HepG2 (cell line): ENCODE measurements around the gene CWF19L2. TPM values are rescaled to one million over a fixed set of nuclear protein-coding genes. Genes with fewer than 3 reads are reported as not detected.

Source experiments
- ATAC-seq: fragments of 200-7000 bp; cut with Tn5 transposase; 3 replicates; pipeline ENCODE4 v1.9.1; 2020; ENCODE audit warnings: mild to moderate bottlenecking, moderate library complexity
- BruUV-seq: library from RNA; stranded (reverse); fragments of 400-500 nt; replicated peaks from 2 replicates; lab custom pipeline; 2021; lab: Mats Ljungman, UMichigan
- CTCF ChIA-PET: fragments of 300-600 bp; formaldehyde crosslinking; extraction: SDS; loops from one replicate; lab custom pipeline; 2021; ENCODE audit warnings: low total read pairs, inconsistent platforms, low intra/inter-chr PET ratio; lab: Yijun Ruan, JAX
- POLR2A ChIA-PET: fragments of 350-600 bp; sonication (Branson Sonifier 250); formaldehyde crosslinking; loops from one replicate; lab custom pipeline; 2020; ENCODE audit warnings: antibody characterized with exemption, inconsistent platforms; lab: Yijun Ruan, JAX
- DNase-seq: peaks from one replicate; pipeline ENCODE4 v3.0.0-alpha.2; 2015; ENCODE audit warnings: low spot score
- FAIRE-seq: peaks from 3 replicates; lab custom pipeline; 2011; peaks lifted over from hg19 to GRCh38; lab: Jason Lieb, UNC
- H2AFZ ChIP-seq: one replicate; pipeline ENCODE4 v1.6.1; 2011; ENCODE audit warnings: low read length, inconsistent platforms
- H3K27ac ChIP-seq: fragments of 300-600 bp; 3 replicates; pipeline ENCODE4 v1.8.0; 2011; ENCODE audit warnings: mixed run types, mild to moderate bottlenecking, mixed read lengths, low read length, inconsistent platforms; ENCODE audit not compliant: insufficient read depth; ENCODE audit errors: extremely low read length
- H3K27me3 ChIP-seq, 2 experiments: fragments of 200-600 bp in 1 of 2; 2 replicates in 1 of 2; 3 replicates in 1 of 2; pipeline versions ENCODE4 v1.6.0 to v1.8.0; 2011; ENCODE audit warnings: low read length in 2 of 2, mild to moderate bottlenecking in 2 of 2, moderate library complexity in 2 of 2, inconsistent platforms in 1 of 2; ENCODE audit not compliant: insufficient read depth in 2 of 2, control insufficient read depth in 1 of 2
- H3K36me3 ChIP-seq, 2 experiments: fragments of 200-600 bp in 1 of 2; replicated peaks in 1 of 2; 2 replicates in 1 of 2; 3 replicates in 1 of 2; pipeline versions ENCODE4 v1.5.1 to v1.8.0; 2011; ENCODE audit warnings: low read length in 2 of 2, inconsistent platforms in 1 of 2; ENCODE audit not compliant: insufficient read depth in 2 of 2, control insufficient read depth in 1 of 2
- H3K4me1 ChIP-seq: 2 replicates; pipeline ENCODE4 v1.5.1; 2012; ENCODE audit warnings: low read length, inconsistent platforms; ENCODE audit not compliant: insufficient read depth
- H3K4me2 ChIP-seq: 2 replicates; pipeline ENCODE4 v1.6.0; 2011; ENCODE audit warnings: low read depth, low read length, inconsistent platforms
- H3K4me3 ChIP-seq, 3 experiments: fragments of 200-600 bp in 1 of 3; sonication (generic), shearing (Covaris generic) in 1 of 3; replicated peaks in 1 of 3; 2 replicates each; pipeline ENCODE4 v1.5.1; 2011 to 2016; ENCODE audit warnings: low read length in 3 of 3, inconsistent platforms in 2 of 3, low read depth in 2 of 3, mild to moderate bottlenecking in 2 of 3, control low read depth in 1 of 3, mixed read lengths in 1 of 3; ENCODE audit not compliant: insufficient read depth in 1 of 3
- H3K79me2 ChIP-seq: one replicate; pipeline ENCODE4 v1.6.1; 2011; ENCODE audit warnings: low read length, inconsistent platforms; ENCODE audit not compliant: insufficient read depth
- H3K9ac ChIP-seq: 2 replicates; pipeline ENCODE4 v1.6.0; 2011; ENCODE audit warnings: mild to moderate bottlenecking, low read depth, low read length, inconsistent platforms; ENCODE audit not compliant: insufficient read depth
- H3K9me3 ChIP-seq: 2 replicates; pipeline ENCODE4 v1.5.1; 2012; ENCODE audit warnings: mild to moderate bottlenecking, low read length
- H4K20me1 ChIP-seq: 2 replicates; pipeline ENCODE4 v1.6.0; 2011; ENCODE audit warnings: inconsistent platforms, mild to moderate bottlenecking, low read length, moderate library complexity; ENCODE audit not compliant: insufficient read depth
- CAMTA2 ChIP-seq: sonication (generic); formaldehyde crosslinking; IDR thresholded peaks from 2 replicates; pipeline ENCODE4 v1.4.0; 2020; ENCODE audit warnings: mild to moderate bottlenecking, missing genetic modification reagents, borderline replicate concordance
- CCAR2 ChIP-seq: fragments of 200-400 bp; formaldehyde crosslinking; optimal IDR thresholded peaks from 2 replicates; pipeline ENCODE3; 2018; ENCODE audit warnings: low read depth, mild to moderate bottlenecking, low read length, moderate library complexity
- DDIT3 ChIP-seq: sonication (generic); formaldehyde crosslinking; IDR thresholded peaks from 2 replicates; pipeline ENCODE4 v1.4.0; 2020; ENCODE audit warnings: mild to moderate bottlenecking, missing genetic modification reagents
- FOXP1 ChIP-seq, 2 experiments: fragments of 450-650 bp in 1 of 2; IDR thresholded peaks; 2 replicates each; pipeline ENCODE4 v1.6.1; 2017 to 2018; ENCODE audit warnings: antibody characterized with exemption in 1 of 2
- HNRNPUL1 ChIP-seq: fragments of 200-400 bp; formaldehyde crosslinking; IDR thresholded peaks from 2 replicates; pipeline ENCODE4 v1.6.1; 2017; ENCODE audit warnings: low read depth, mild to moderate bottlenecking, low read length, moderate library complexity
- MEF2D ChIP-seq: sonication (generic); formaldehyde crosslinking; IDR thresholded peaks from 2 replicates; pipeline ENCODE4 v1.5.1; 2020; ENCODE audit warnings: mild to moderate bottlenecking, missing genetic modification reagents
- PRMT3 ChIP-seq: sonication (generic); formaldehyde crosslinking; IDR thresholded peaks from 2 replicates; pipeline ENCODE4 v1.8.1; 2022; ENCODE audit warnings: low read depth, mild to moderate bottlenecking, moderate library complexity, missing genetic modification reagents, borderline replicate concordance
- RAD21 ChIP-seq: fragments of 450-650 bp; formaldehyde crosslinking; IDR thresholded peaks from 2 replicates; pipeline ENCODE4 v1.5.0; 2020; ENCODE audit warnings: mild to moderate bottlenecking
- RFXANK ChIP-seq: IDR thresholded peaks from 2 replicates; pipeline ENCODE4 v1.6.1; 2016
- TAF15 ChIP-seq: fragments of 200-400 bp; formaldehyde crosslinking; IDR thresholded peaks from one replicate; pipeline ENCODE4 v1.6.1; 2018; ENCODE audit warnings: mild to moderate bottlenecking, low read depth, low read length; ENCODE audit not compliant: poor library complexity, severe bottlenecking
- TFDP2 ChIP-seq: sonication (generic); formaldehyde crosslinking; IDR thresholded peaks from 2 replicates; pipeline ENCODE4 v1.4.0; 2020; ENCODE audit warnings: missing genetic modification reagents
- TOE1 ChIP-seq: sonication (generic); formaldehyde crosslinking; IDR thresholded peaks from 2 replicates; pipeline ENCODE4 v1.4.0; 2020; ENCODE audit warnings: mild to moderate bottlenecking, missing genetic modification reagents
- ZNF331 ChIP-seq: sonication (generic); formaldehyde crosslinking; IDR thresholded peaks from 2 replicates; pipeline ENCODE4 v1.4.0; 2020; ENCODE audit warnings: missing genetic modification reagents
- ZNF383 ChIP-seq: sonication (generic); formaldehyde crosslinking; IDR thresholded peaks from 2 replicates; pipeline ENCODE4 v1.4.0; 2020; ENCODE audit warnings: missing genetic modification reagents, mild to moderate bottlenecking, borderline replicate concordance
- ZNF430 ChIP-seq: sonication (generic); formaldehyde crosslinking; IDR thresholded peaks from 2 replicates; pipeline ENCODE4 v1.9.0; 2021; ENCODE audit warnings: mild to moderate bottlenecking, missing genetic modification reagents
- ZNF547 ChIP-seq: sonication (generic); formaldehyde crosslinking; IDR thresholded peaks from 2 replicates; pipeline ENCODE4 v1.5.1; 2020; ENCODE audit warnings: mild to moderate bottlenecking, missing genetic modification reagents
- ZNF564 ChIP-seq: sonication (generic); formaldehyde crosslinking; IDR thresholded peaks from 2 replicates; pipeline ENCODE4 v1.8.1; 2023; ENCODE audit warnings: mild to moderate bottlenecking, missing genetic modification reagents
- WGBS: methylation state at CpG from one replicate; pipeline ENCODE4 v1.1.6; 2017; ENCODE audit warnings: low lambda C conversion rate; 5-methylcytosine and 5-hydroxymethylcytosine counted together
- in situ Hi-C: cut with HindIII; loops from 2 replicates; pipeline ENCODE4 v1.10.0; 2017; ENCODE audit warnings: low pct_unique_long_range_greater_than_20kb; ENCODE audit not compliant: extremely low pct_ligation_motif_present
- intact Hi-C: fragments of 100-400 bp; cut with micrococcal nuclease; formaldehyde crosslinking; loops from one replicate; pipeline ENCODE4 v1.10.0; 2022; ENCODE audit not compliant: unreplicated experiment
- polyA plus RNA-seq, 8 experiments: library from polyadenylated mRNA; depleted of rRNA in 3 of 8; stranded (reverse) in 7 of 8; unstranded in 1 of 8; fragments of >200 nt; fragmentation: Illumina TruSeq in 4 of 8; extraction: Trizol in 4 of 8; gene quantifications; 2 replicates each; pipeline versions ENCODE4 v1.2.1 to v1.2.3, GENCODE V29; 2011 to 2016; ENCODE audit warnings: low read depth in 4 of 8, missing spikeins in 1 of 8, mixed read lengths in 1 of 8; ENCODE audit not compliant: insufficient read depth in 1 of 8
- total RNA-seq, 5 experiments: library from RNA; depleted of rRNA; stranded (reverse); fragments of >200 nt; fragmentation: Illumina TruSeq; extraction: Trizol; gene quantifications; 2 replicates each; pipeline ENCODE4 v1.2.3, GENCODE V29; 2016; ENCODE audit warnings: low read depth in 1 of 5
- TF ChIP-seq, protein P1 (sequence below): sonication (generic); formaldehyde crosslinking; IDR thresholded peaks from 2 replicates; pipeline ENCODE4 v1.5.0; 2020; ENCODE audit warnings: missing genetic modification reagents

The CWF19L2 gene
- total and polyA plus RNA-seq, 2 of the 13 experiments (the other 11 are each of a cell fraction or from before 2014, with no cell fraction given), result 2.2 to 18.6 TPM

DNA sequence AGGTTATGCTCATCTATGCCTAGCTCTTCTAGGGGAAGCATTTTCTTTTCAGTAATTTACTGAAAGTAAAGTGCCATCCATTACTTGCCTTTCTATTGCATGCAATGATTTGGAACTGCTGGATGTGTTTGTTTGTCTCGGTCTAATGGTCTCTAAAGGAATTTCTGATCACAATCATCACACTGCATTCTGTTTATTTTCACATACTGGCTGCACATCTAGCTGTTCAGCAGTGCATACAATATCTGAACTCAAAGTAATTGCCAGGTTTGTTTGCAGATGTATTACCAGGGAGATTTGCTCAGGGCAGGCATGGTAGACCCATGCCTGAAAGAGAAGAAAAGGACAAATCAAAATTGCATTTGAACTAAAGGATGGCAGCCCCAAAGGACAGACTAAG is 36.4 kb upstream of the CWF19L2 start:
- WGBS, result 0% methylated on average over 1 of the region's 1 CpG
- in situ Hi-C loops (no loop called here), intact Hi-C loops (no loop called here)
- no peaks in the 10 kb centered on the region for H3K79me2 ChIP-seq
- TF ChIP-seq FOXP1 (IDR thresholded peaks at IDR 0.05) (no peak), FOXP1 (CRISPR knock-in tag; IDR thresholded peaks at IDR 0.05) (no peak), CCAR2 (no peak)
- no TSS peak for BruUV-seq
- POLR2A ChIA-PET, result no interaction called here
- no peaks in the 10 kb centered on the region for H4K20me1 ChIP-seq
- DNase-seq (no peak), FAIRE-seq (no peak), ATAC-seq (no peak)
- no peak overlapping the region for H3K27ac ChIP-seq
- no peak overlapping the region for H2AFZ ChIP-seq
- H3K4me3 ChIP-seq, result no peak overlapping the region
- H3K9ac ChIP-seq, result no peak overlapping the region
- CTCF ChIA-PET, result no interaction called here
- H3K9me3 ChIP-seq, result no peaks in the 10 kb centered on the region
- no peak overlapping the region for H3K4me2 ChIP-seq
- H3K27me3 ChIP-seq, result no peaks in the 10 kb centered on the region
- H3K4me1 ChIP-seq, result no peaks in the 10 kb centered on the region
- no peaks in the 10 kb centered on the region for H3K36me3 ChIP-seq

- ATAC-seq, result no peak
- ChIA-PET CTCF (no interaction called here), POLR2A (no interaction called here)
- intact Hi-C loops, result no loop called here
- no peak overlapping the region for H3K27ac ChIP-seq
- H2AFZ ChIP-seq, result no peak overlapping the region
- no peak overlapping the region for H3K9ac ChIP-seq
- no peak for FAIRE-seq
- H3K27me3 ChIP-seq, result no peaks in the 10 kb centered on the region
- BruUV-seq, result no TSS peak
- WGBS, result 100% methylated on average over 1 of the region's 1 CpG
- no peaks in the 10 kb centered on the region for H3K36me3 ChIP-seq
- H4K20me1 ChIP-seq, result no peaks in the 10 kb centered on the region
- H3K4me2 ChIP-seq, result no peak overlapping the region
- TF ChIP-seq TAF15 (no peak), TFDP2 (no peak), RAD21 (CRISPR knock-in tag) (no peak), MEF2D (no peak), TOE1 (CRISPR knock-in tag) (no peak), RFXANK (no peak), ZNF430 (CRISPR knock-in tag) (no peak), DDIT3 (CRISPR knock-in tag) (no peak), PRMT3 (CRISPR knock-in tag) (no peak), HNRNPUL1 (no peak), ZNF383 (CRISPR knock-in tag) (no peak), ZNF564 (CRISPR knock-in tag) (no peak), ZNF331 (CRISPR knock-in tag) (no peak), CAMTA2 (CRISPR knock-in tag) (no peak), ZNF547 (CRISPR knock-in tag) (no peak)
- TF ChIP-seq, protein P1, sequence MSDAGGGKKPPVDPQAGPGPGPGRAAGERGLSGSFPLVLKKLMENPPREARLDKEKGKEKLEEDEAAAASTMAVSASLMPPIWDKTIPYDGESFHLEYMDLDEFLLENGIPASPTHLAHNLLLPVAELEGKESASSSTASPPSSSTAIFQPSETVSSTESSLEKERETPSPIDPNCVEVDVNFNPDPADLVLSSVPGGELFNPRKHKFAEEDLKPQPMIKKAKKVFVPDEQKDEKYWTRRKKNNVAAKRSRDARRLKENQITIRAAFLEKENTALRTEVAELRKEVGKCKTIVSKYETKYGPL, result no peak
- TF ChIP-seq, all 625 proteins: peak for 0
- in situ Hi-C loops, result no loop called here
- Histone ChIP-seq H3K9me3 (no peaks in the 10 kb centered on the region), H3K4me3 (no peak overlapping the region), H3K4me1 (no peaks in the 10 kb centered on the region), H3K79me2 (no peaks in the 10 kb centered on the region)
- DNase-seq, result no peak
These were observed 35.5 kb upstream of the CWF19L2 start for GRCh38 chr11:107493117-107493516.
